Heart left ventricle (tissue), 13 donors: Measurements from ENCODE around the gene SMC1B.

Experiments used
- POLR2A ChIP-seq, 2 donors: fragments of 450-650 bp; IDR thresholded peaks; one replicate each; pipeline ENCODE4 v1.6.1; 2017; ENCODE audit warnings: antibody characterized with exemption in 2 of 2, mild to moderate bottlenecking in 2 of 2, moderate library complexity in 2 of 2
- TF ChIP-seq, protein P1 (sequence below), 12 donors: fragments of 200-600 bp; sonication (generic) in 4 of 12; IDR thresholded peaks; one replicate each; pipeline versions ENCODE4 v1.5.0 to v1.8.0; 2018 to 2022; ENCODE audit warnings: antibody characterized with exemption in 12 of 12, mild to moderate bottlenecking in 5 of 12
- donor health status: ischemic (EF 13 %, LVEDD 7.1; RV severe dilation, severe dysfunction).
- donor health status: DM: no; HTN: yes; CAD: no.
- donor health status: DM: no; HTN: no; CAD: no.
- donor health status: ischemic (EF 25% LVEDD 6.9; RV normal size, moderate dysfunction).
- donor health status: ischemic (EF 25% LVEDD 5.7; RV mildly dilated, moderate dysfunction).
- donor health status: ischemic (EF 35%, LVEDD 5.7; RV mildly dilated, moderate dysfunction).
- donor health status: nonischemic (EF 11% LVEDD 7.7; RV severe dilation, severe dysfunction).
- donor health status: DM: yes; HTN: yes; CAD: no.
- donor health status: PGD.
- donor health status: ischemic (EF 29% LVEDD 5.4; RV normal size, mild dysfunction).
- donor health status: nonischemic (EF 23%, LVEDD 6.1; RV moderate dilation, normal function).

DNA sequence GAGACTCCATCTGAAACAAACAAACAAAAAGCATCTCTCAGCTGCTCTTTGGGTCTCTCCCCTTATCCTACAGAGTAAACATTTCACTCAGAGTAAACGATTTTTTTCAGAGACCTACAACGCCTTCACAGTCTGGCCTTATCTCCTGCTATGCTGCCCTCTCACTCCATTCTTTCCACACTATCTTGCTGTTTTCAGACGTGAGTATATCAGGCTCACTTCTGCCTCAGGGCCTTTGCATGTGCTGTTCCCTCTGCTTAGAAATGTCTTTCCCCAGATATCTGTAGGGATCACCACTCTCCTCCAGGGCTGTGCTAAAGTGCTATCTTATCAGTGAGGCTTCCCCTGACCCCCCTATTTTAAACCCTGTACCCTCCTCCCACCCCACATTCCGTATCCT, 6.6 kb upstream of the SMC1B start:
- TF ChIP-seq, protein P1, sequence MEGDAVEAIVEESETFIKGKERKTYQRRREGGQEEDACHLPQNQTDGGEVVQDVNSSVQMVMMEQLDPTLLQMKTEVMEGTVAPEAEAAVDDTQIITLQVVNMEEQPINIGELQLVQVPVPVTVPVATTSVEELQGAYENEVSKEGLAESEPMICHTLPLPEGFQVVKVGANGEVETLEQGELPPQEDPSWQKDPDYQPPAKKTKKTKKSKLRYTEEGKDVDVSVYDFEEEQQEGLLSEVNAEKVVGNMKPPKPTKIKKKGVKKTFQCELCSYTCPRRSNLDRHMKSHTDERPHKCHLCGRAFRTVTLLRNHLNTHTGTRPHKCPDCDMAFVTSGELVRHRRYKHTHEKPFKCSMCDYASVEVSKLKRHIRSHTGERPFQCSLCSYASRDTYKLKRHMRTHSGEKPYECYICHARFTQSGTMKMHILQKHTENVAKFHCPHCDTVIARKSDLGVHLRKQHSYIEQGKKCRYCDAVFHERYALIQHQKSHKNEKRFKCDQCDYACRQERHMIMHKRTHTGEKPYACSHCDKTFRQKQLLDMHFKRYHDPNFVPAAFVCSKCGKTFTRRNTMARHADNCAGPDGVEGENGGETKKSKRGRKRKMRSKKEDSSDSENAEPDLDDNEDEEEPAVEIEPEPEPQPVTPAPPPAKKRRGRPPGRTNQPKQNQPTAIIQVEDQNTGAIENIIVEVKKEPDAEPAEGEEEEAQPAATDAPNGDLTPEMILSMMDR (IDR thresholded peaks at IDR 0.05): no peak
- TF ChIP-seq POLR2A (IDR thresholded peaks at IDR 0.05): no peak
